ENCODE measurements around the gene LRMDA. TPM values are rescaled to one million over a fixed set of nuclear protein-coding genes. Genes with fewer than 3 reads are reported as not detected.

Gene LRMDA
- total and polyA plus RNA-seq, 2 donors from 2014 or later, result 23.2 to 48.6 TPM

DNA sequence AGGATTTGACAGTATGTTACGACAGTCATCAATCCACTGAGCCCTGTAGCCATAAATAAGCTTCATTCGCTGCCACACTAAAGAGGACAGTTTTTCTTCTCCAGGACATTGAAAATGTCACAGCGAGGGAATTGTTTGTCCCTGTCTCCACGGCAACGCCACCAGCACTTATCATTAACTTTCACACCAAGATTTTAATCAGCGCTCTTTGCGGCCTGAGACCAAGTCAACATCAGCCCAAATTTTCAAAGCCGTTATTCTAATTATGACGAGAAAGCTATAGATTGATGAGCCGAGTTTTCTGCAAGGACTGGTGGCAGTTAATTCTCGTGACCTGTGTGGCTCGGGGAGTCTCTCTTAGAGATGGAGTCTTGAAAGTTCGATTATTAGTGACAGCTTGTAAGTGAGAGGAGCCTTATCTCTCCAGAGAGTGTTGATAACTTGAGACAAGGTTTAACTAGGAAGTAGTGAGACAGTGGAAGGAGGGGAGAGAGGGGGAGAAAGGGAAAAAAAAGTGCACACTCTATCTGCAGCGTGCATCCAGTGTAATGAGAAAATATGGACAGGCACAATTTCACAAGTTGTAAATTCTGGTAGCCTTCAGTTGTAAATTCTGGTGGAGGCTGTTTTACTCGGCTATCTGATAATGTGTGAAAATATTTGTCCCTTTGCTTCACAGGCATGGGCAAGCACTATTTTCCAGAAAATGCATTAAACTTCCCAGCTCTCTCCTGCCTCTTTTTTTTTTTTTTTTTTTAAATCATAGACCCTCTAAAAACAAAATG lies 473.3 kb downstream of the LRMDA start:
- no peak overlapping the region for H3K4me3 ChIP-seq (ENCODE audit: low read length in 3 of 3)
- H3K36me3 ChIP-seq (ENCODE audit: control insufficient read depth in 2 of 3, insufficient read depth in 3 of 3, low read length in 3 of 3), result no peaks in the 10 kb centered on the region
- H3K9me3 ChIP-seq (ENCODE audit: control insufficient read depth in 2 of 3, insufficient read depth in 1 of 3, low read length in 3 of 3), result no peaks in the 10 kb centered on the region
- H3K4me1 ChIP-seq (ENCODE audit: control insufficient read depth in 2 of 3, insufficient read depth in 2 of 3, low read depth in 1 of 3, low read length in 3 of 3), result peaks cover 0 to 2% (median 0%) of the 10 kb centered on the region in 3 donors
- intact Hi-C loops (cut with DNase I), result no loop called here
- peak in 4 of 5 donors; percentile 42 to 69 (median 62) for DNase-seq
- no peaks in the 10 kb centered on the region for H3K27me3 ChIP-seq (ENCODE audit: control insufficient read depth, insufficient read depth, low read length)
- H3K27ac ChIP-seq (ENCODE audit: low read depth in 2 of 2, low read length in 2 of 2), result no peak overlapping the region
- TF ChIP-seq, protein P1, sequence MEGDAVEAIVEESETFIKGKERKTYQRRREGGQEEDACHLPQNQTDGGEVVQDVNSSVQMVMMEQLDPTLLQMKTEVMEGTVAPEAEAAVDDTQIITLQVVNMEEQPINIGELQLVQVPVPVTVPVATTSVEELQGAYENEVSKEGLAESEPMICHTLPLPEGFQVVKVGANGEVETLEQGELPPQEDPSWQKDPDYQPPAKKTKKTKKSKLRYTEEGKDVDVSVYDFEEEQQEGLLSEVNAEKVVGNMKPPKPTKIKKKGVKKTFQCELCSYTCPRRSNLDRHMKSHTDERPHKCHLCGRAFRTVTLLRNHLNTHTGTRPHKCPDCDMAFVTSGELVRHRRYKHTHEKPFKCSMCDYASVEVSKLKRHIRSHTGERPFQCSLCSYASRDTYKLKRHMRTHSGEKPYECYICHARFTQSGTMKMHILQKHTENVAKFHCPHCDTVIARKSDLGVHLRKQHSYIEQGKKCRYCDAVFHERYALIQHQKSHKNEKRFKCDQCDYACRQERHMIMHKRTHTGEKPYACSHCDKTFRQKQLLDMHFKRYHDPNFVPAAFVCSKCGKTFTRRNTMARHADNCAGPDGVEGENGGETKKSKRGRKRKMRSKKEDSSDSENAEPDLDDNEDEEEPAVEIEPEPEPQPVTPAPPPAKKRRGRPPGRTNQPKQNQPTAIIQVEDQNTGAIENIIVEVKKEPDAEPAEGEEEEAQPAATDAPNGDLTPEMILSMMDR (IDR thresholded peaks at IDR 0.05; ENCODE audit: borderline replicate concordance, extremely low read depth, insufficient read depth), result no peak
- no peak overlapping the region for H3K9ac ChIP-seq (ENCODE audit: low read length in 3 of 3)
- FAIRE-seq, result no peak

GRCh38 chr10:75905490-75905889 lies 474.1 kb downstream of the LRMDA start:
- Histone ChIP-seq H3K4me3 (ENCODE audit: low read length in 3 of 3) (no peak overlapping the region), H3K9ac (ENCODE audit: low read length in 3 of 3) (no peak overlapping the region), H3K9me3 (ENCODE audit: control insufficient read depth in 2 of 3, insufficient read depth in 1 of 3, low read length in 3 of 3) (no peaks in the 10 kb centered on the region), H3K36me3 (ENCODE audit: control insufficient read depth in 2 of 3, insufficient read depth in 3 of 3, low read length in 3 of 3) (no peaks in the 10 kb centered on the region), H3K27me3 (ENCODE audit: control insufficient read depth, insufficient read depth, low read length) (no peaks in the 10 kb centered on the region), H3K27ac (ENCODE audit: low read depth in 2 of 2, low read length in 2 of 2) (no peak overlapping the region), H3K4me1 (ENCODE audit: control insufficient read depth in 2 of 3, insufficient read depth in 2 of 3, low read depth in 1 of 3, low read length in 3 of 3) (peaks cover 0 to 2% (median 0%) of the 10 kb centered on the region in 3 donors)
- DNase-seq (no peak), FAIRE-seq (no peak)
- intact Hi-C loops (cut with DNase I), result no loop called here
- TF ChIP-seq, protein P1 (IDR thresholded peaks at IDR 0.05; ENCODE audit: borderline replicate concordance, extremely low read depth, insufficient read depth), result no peak

- H3K9me3 ChIP-seq (ENCODE audit: control insufficient read depth in 2 of 3, insufficient read depth in 1 of 3, low read length in 3 of 3), result no peaks in the 10 kb centered on the region
- no peak overlapping the region for H3K4me3 ChIP-seq (ENCODE audit: low read length in 3 of 3)
- TF ChIP-seq, protein P1 (IDR thresholded peaks at IDR 0.05; ENCODE audit: borderline replicate concordance, extremely low read depth, insufficient read depth), result peak; percentile 41
- DNase-seq, result peak in 1 of 5 donors; percentile 60
- no peak overlapping the region for H3K27ac ChIP-seq (ENCODE audit: low read depth in 2 of 2, low read length in 2 of 2)
- no peaks in the 10 kb centered on the region for H3K36me3 ChIP-seq (ENCODE audit: control insufficient read depth in 2 of 3, insufficient read depth in 3 of 3, low read length in 3 of 3)
- FAIRE-seq, result peak; percentile 57
- no peak overlapping the region for H3K9ac ChIP-seq (ENCODE audit: low read length in 3 of 3)
- no peaks in the 10 kb centered on the region for H3K4me1 ChIP-seq (ENCODE audit: control insufficient read depth in 2 of 3, insufficient read depth in 2 of 3, low read depth in 1 of 3, low read length in 3 of 3)
- no peaks in the 10 kb centered on the region for H3K27me3 ChIP-seq (ENCODE audit: control insufficient read depth, insufficient read depth, low read length)
- intact Hi-C loops (cut with DNase I), result loop anchor here (10.0 kb wide), 1 partner anchor 505 kb away; the partner anchor contains the start of gene ZNF503
These were observed 478.6 kb downstream of the LRMDA start for GRCh38 chr10:75910032-75910431.
